Measurements from ENCODE around the gene ACOX1.

ACOX1 gene

DNA sequence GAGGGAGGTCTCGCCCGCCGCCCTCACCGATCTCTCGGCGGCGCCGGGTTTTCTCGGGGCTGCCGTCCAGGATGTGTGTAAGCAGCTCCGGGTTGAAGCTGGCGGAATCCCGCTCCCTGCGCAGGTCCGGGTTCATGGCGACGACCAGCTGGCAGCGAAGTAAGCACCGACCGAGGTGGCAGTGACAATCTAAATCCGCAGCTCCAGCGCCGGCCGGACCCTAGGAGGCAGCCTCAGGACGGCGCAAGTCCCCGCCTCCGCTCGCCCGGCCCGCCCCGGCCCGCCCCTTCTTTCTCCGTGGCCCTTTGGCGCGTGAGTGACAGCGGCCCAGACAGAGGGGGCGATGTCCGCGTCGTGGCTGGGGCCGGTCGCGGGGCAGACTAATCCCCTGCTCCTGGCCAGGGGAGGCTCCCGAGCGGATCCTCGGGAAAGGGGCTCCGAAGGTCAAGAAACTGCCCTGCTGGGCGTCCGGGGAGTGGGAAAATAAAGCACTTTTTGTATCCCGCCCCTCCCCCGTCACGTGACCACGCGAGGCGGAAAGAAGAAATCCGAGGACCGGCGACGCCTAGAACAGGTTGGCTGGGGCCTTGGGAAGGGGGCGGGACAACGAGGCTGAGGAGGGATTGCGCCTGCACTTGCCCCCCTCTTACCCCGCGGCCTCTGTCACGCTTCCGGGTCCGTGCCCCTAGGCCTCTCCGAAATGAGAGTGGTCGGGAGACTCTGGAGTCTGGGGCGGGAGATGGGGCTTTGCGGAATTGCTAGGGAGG, at the start of gene ACOX1, which contains the start of gene TEN1:
ACOX1 (minus strand) TSS at position 229 of the 767 bp plus-strand sequence; CDS start at position 136, 93 bp downstream.
TEN1 (plus strand) TSS at position 303 of the 767 bp plus-strand sequence. CDS start 6,953 bp downstream, outside the sequence.
- DNase-seq = peak; percentile 80 to 99 (median 96)

GRCh38 chr17:76027159-76027839, 48.3 kb upstream of the ACOX1 start, which contains the start of gene EVPL:
TSS of gene EVPL (minus strand) at chr17:76027306. CDS start at chr17:76027198, 108 bp downstream.
- DNase-seq = no peak

DNA sequence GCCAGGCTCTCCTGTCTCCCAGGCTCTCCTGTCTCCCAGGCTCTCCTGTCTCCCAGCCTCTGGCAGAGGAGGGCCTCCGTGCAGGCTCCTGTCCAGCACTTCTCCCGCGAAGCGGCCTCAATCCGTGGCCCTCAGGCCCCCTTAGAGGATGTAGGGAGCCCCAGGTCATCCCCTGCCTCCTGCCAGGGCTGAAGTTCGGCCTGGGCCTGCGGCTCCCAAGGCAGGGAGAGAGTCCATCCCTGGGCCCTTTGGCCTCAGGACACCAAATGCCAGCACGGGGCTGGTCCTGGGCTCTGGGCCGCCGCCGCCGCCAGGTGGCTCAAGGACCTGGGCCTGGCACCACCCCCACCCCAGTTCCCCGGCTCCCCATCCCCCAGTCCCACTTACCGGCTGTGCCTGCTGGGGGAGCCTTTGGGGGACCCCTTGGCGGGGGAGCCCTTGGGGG, 47.8 kb upstream of the ACOX1 start:
- DNase-seq = no peak

GRCh38 chr17:76025294-76025693, 46.3 kb upstream of the ACOX1 start:
- DNase-seq = no peak

DNA sequence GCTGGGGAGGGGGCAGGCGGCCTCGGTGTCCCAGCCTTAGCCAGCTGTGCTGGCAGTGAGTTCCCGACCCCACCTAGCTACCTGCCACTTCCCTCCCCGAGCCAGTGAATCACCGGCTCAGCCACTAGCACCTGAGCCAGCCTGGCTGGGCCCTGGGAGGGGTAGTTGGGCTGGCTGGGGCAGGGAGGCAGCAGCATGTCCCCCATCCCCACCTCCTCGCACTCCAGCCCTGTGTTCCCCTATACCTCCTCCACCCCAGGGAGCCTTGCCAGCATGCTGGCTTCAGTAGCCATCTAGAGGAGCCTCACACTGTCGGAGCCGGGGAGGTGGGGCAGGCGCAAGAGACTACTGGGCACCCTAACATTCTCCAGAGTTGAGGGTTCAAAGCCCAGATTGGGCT, 45.4 kb upstream of the ACOX1 start:
- no peak for DNase-seq

DNA sequence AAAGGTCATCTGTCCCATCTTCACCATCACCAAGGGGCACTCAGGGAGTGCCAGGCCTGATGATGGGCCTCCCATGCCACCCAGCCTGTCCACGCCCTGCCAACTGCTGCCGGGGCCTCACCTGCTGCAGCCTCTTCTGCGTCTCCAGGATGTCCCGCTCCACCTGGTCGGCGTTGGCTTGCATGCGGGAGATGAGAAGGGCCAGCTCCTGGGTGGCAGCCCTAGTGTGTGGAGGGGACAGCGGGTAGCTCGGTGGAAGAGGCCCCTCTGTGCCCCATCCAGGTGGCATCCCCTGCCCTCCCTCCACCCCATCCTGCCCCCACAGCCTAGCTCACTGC, 44.9 kb upstream of the ACOX1 start:
- no peak for DNase-seq

- no peak for DNase-seq
Measured at GRCh38 chr17:76022973-76023899, 44.3 kb upstream of the ACOX1 start.

DNA sequence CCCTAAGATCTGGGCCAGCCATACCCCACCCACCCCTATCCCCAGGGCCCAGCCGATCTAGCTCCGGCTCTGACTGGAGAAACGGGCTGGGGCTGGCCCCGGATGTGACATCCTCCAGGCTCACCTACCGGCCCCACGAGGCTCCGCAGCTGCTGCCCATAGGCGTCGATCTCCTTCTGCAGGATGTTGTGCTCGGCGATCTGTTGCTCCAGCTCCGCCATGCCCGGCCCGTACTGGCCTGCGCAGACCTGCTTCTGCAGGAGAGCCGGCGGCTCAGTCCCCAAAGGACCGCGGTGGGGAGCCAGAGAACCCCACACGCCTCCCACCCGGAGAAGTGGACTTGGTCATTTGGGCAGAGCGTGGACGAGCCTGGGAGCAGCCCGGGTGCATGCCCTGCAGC, 43.3 kb upstream of the ACOX1 start:
- DNase-seq = no peak

DNA sequence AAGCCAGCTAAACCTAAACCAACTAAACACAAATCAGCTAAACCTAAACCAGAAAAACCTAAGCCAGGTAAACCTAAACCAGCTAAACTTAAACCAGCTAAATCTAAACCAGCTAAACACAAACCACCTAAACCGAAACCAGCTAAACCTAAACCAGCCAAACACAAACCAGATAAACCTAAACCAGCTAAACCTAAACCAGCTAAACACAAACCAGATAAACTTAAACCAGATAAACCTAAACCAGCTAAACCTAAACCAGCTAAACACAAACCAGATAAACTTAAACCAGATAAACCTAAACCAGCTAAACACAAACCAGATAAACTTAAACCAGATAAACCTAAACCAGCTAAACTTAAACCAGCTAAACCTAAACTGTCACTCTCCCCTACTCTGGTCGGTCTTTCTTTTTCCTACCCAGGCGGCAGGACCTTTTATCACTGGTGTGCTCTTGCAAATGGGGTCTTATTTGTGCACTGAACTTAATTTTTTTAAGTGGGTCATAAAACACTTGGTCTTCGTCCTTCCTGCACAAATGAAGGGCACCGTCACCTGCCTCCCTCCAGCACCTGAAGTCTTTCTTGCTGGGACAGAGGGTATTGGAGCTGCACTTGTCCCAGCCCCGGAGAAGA, 41.0 kb upstream of the ACOX1 start:
- no peak for DNase-seq

GRCh38 chr17:76018801-76019200, 39.8 kb upstream of the ACOX1 start:
- no peak for DNase-seq

DNA sequence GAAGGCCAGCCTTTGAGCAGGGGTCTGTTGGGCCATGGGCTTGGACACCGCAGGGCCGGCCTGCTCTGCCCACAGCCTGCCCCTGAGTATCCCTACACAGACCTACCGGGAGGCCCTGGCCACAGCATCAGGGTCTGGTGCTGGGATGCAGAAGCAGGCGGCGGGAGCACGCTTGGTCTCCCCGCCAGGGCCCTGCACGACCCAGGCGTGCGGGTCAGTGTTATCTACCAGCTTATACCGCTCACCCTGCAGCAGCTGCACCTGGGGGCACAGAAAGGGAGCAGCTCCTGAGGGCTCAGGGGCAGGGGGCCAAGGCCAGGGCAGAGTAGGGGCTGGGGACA, 39.3 kb upstream of the ACOX1 start:
- no peak for DNase-seq

GRCh38 chr17:76017481-76018339, 38.7 kb upstream of the ACOX1 start:
- no peak for DNase-seq

GRCh38 chr17:76014925-76015261, 35.9 kb upstream of the ACOX1 start:
- no peak for DNase-seq

DNA sequence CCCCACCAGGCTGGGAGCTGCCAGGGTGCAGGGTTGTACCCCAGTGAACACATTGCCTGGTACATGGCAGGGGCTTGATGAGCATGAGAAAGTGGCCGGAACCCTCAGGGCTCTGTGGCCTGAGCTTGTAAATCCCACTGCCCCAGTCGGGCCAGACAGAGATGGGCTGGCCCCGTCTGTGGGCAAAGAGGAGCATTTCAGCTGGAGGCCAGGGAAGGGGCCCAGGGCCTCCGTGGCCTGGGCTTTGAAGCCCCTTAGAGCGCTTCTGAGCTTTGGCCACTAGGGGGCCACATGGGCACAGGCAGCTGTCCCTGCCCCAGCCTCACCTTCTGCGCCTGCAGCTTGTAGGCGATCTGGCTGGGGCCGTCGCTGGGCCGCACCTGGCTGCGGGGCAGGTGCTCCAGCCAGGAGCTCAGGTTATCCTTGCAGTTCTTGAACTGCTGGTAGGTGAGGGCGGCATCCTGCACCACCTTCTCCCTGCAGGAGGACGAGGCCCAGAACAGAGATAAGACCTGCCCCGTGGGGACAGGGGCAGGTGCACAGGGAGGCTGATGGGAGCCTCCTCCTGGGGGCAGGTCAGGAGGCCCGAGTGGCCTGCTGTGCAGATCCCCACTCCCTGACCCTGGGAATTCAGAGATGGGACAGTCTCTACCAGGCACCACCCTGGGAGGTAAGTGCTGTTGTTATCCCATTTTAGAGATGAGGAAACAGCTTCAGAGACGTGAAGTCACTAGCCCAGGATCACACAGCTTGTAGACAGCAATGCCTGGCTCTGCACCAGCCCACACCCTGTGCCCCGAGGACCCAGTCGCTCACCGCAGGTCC, 35.3 kb upstream of the ACOX1 start:
- DNase-seq = peak in 39 of 58 donors; percentile 5 to 59 (median 21)

DNA sequence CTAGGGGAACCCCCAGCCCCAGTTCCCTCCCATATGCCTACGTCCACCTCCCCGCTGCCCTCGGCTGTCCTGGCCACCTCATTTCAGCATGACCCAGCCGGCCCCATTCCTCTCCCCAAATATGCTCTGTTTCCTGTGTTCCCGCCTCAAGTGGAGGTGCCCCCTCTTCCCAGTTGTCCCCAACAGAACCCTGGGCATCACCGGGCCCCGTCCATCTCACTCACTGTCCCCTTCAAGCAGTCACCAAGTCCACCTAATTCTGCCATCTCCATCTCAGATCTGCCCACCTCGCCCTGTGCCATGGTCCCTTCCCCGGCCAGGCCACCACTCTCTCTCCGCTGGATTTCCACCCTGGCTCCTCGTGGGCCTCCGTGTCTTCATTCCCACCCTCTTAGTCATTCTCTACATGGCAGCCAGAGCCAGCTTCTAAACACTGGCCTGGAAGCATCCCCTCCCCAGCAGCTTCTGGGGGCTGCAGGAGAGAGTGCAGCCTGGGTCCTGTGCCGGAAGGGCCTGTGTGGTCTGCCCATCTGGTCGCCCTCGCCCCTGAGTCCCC, 34.5 kb upstream of the ACOX1 start:
- DNase-seq = no peak

DNA sequence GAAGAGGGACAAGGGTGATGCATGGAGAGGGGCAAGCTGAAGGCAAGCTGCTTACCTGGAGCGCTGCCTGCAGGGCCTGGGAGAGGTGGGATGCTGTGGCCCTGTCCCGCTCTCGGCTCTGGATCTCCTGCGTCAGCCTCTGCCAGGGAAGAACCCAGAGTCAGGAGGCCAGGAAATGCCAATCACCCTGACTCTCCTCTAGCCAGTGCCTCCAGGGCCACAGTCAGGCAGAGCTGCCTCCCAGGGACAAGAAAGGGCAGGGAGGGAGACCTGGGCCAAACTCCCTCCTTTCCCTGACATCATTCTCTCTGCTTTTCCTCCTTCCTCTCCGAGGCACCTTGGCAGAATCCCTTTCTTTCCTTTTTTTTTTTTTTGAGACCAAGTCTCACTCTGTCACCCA, 33.0 kb upstream of the ACOX1 start:
- no peak for DNase-seq

DNA sequence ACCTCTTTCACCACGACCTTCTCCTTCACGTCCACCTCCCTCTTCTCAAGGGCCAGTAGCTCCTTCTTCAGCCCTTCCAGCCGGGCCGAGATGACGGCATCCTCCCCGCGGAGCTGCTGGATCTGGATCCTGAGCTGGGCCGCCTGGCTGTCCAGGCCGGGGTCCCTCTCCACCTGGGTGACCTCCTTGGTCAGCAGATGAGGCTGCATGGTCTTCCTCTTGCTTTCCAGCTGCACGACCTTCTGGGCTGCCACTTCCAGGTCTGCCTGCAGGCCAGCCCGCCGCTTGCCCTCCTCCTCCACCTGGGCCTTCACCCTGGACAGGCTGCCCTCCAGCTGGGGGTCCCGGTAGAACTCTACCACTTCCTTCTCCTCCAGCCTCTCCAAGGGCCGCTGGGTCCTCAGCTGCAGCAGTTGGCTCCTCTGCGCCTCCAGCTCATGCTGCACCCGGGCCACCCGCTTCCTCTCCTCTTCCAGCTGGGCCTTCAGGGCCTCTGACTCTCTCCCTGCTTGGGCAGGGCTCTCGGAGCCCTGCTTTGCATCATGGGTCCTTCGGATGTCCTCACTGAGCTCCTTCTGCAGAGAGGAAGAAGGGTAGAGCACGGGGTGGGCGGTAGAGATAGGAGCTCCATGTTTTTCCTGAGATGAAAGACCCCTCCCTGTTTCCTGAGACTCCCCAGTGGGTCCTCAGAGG, 31.1 kb upstream of the ACOX1 start:
- no peak for DNase-seq

- no peak for DNase-seq
Measured at GRCh38 chr17:76009447-76009846, 30.5 kb upstream of the ACOX1 start.
